LNCAP (cell line): ENCODE data around the gene KRT85.

Source experiments
- CTCF ChIP-seq: fragments of 450-650 bp; IDR thresholded peaks from 2 replicates; pipeline ENCODE4 v1.5.1; 2017; ENCODE audit warnings: mild to moderate bottlenecking

The KRT85 gene

GRCh38 chr12:52356762-52357580, 10.3 kb downstream of the KRT85 start:
- no peak for TF ChIP-seq CTCF

- TF ChIP-seq CTCF: no peak
These were observed 11.1 kb downstream of the KRT85 start for GRCh38 chr12:52356031-52356761.

GRCh38 chr12:52355176-52355575, 12.1 kb downstream of the KRT85 start:
- TF ChIP-seq CTCF: no peak

GRCh38 chr12:52354200-52354599, 13.1 kb downstream of the KRT85 start:
- TF ChIP-seq CTCF: no peak

- no peak for TF ChIP-seq CTCF
These were observed 13.5 kb downstream of the KRT85 start for GRCh38 chr12:52353766-52354165.

GRCh38 chr12:52352951-52353350, 14.3 kb downstream of the KRT85 start:
- no peak for TF ChIP-seq CTCF

- TF ChIP-seq CTCF: no peak
These were observed 15.9 kb downstream of the KRT85 start for GRCh38 chr12:52351196-52352059.
